ENCODE results near the gene PTGS2.

The PTGS2 gene

GRCh38 chr1:186636786-186637185 is 43.4 kb downstream of the PTGS2 start:
- TF ChIP-seq, protein P1, sequence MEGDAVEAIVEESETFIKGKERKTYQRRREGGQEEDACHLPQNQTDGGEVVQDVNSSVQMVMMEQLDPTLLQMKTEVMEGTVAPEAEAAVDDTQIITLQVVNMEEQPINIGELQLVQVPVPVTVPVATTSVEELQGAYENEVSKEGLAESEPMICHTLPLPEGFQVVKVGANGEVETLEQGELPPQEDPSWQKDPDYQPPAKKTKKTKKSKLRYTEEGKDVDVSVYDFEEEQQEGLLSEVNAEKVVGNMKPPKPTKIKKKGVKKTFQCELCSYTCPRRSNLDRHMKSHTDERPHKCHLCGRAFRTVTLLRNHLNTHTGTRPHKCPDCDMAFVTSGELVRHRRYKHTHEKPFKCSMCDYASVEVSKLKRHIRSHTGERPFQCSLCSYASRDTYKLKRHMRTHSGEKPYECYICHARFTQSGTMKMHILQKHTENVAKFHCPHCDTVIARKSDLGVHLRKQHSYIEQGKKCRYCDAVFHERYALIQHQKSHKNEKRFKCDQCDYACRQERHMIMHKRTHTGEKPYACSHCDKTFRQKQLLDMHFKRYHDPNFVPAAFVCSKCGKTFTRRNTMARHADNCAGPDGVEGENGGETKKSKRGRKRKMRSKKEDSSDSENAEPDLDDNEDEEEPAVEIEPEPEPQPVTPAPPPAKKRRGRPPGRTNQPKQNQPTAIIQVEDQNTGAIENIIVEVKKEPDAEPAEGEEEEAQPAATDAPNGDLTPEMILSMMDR (IDR thresholded peaks at IDR 0.05): no peak

DNA sequence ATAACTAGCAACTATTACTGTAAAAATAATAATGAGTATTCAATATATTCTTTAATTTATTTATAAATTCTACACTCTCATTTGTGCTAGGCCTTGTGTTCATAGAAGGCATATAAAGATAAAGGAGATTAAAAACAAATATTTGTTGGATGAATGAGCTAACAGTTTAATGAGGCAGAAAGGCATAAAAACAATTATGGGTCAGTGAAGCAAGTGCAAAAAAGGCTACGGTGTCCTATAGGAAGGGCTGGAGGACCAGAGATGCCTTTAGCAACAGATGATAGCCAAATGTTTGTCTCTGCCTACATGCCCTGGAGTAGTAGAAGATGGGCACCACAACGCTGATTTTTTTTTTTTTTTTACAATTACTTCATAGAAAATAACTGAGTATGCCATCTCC is 45.7 kb downstream of the PTGS2 start:
- TF ChIP-seq, protein P1 (IDR thresholded peaks at IDR 0.05): no peak

DNA sequence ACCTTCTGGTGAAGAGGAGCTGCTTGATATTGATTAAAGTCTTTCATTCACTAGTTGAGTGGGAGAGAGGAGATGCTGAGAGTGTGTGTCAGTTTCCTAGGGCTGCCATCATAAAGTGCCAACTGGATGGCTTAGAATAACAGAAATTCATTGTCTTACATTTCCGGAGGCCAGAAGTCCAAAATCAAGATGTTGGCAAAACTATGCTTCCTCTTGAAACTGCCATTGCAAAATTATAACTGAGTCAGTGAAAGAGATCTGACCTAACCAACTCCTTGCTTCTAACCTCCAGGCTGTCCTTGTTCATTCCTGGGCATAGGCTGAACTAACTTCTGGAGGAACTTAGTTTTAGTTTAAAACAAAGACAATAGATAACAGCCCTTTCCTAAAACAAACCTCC is 47.1 kb downstream of the PTGS2 start:
- TF ChIP-seq, protein P1 (IDR thresholded peaks at IDR 0.05): no peak

GRCh38 chr1:186629341-186629740 is 50.9 kb downstream of the PTGS2 start:
- TF ChIP-seq, protein P1 (IDR thresholded peaks at IDR 0.05): no peak

GRCh38 chr1:186628910-186629309 is 51.3 kb downstream of the PTGS2 start:
- TF ChIP-seq, protein P1 (IDR thresholded peaks at IDR 0.05): no peak

- TF ChIP-seq, protein P1 (IDR thresholded peaks at IDR 0.05): no peak
Observed at GRCh38 chr1:186627019-186627418, 53.2 kb downstream of the PTGS2 start.

DNA sequence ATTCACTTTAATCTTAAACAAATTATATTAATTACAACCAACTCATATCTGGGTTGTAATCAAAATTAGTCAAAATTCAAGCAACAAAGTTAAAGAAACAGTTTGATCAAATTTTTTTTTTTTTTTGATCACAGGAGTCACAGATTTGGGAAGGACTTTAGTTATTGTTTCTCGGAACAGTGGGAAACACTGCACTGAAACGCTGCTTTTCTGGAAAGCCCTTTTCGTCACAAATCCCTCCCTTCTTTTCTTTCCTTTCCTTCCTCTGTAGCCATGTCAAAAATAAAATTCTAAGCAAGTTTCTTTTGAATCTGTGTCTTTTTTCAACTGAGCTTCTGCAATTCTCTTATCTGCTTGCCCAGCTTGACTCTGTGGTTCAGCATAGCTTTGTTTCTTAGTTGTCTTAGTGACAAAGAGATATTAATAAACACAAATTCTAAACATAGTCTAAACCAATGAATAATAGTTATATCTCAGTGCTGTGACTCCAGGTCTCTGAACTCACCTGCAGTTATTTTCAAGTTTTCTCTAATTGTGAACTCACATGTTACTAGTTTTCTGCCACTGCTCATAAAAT is 53.8 kb downstream of the PTGS2 start:
- TF ChIP-seq, protein P1 (IDR thresholded peaks at IDR 0.05): no peak

- TF ChIP-seq, protein P1 (IDR thresholded peaks at IDR 0.05): no peak
Observed at GRCh38 chr1:186623551-186623950, 56.7 kb downstream of the PTGS2 start.
